Neural cell (in vitro differentiated cells): ENCODE results near the gene VEGFD. TPM values are rescaled to one million over a fixed set of nuclear protein-coding genes. Genes with fewer than 3 reads are reported as not detected.

Source experiments
- H2AFZ ChIP-seq: fragments of 200-600, 300-800 bp; sonication (generic), shearing (Covaris generic); 2 replicates; pipeline ENCODE4 v1.6.0; 2014; ENCODE audit warnings: low read depth, mild to moderate bottlenecking, antibody characterized with exemption, low read length, moderate library complexity
- H3F3A ChIP-seq: fragments of 200-600 bp; shearing (Covaris generic); 2 replicates; pipeline ENCODE4 v1.6.1; 2016; ENCODE audit warnings: mild to moderate bottlenecking, moderate library complexity, mixed read lengths, antibody characterized with exemption, low read length; ENCODE audit not compliant: insufficient read depth, poor library complexity, severe bottlenecking
- H3K27ac ChIP-seq: fragments of 200-600, 300-800 bp; sonication (generic), shearing (Covaris generic); 2 replicates; pipeline ENCODE4 v1.5.1; 2014; ENCODE audit warnings: mild to moderate bottlenecking, low read length, moderate library complexity
- H3K27me3 ChIP-seq: fragments of 300-800, 200-600 bp; sonication (generic), shearing (Covaris generic); 2 replicates; pipeline ENCODE4 v1.6.0; 2014; ENCODE audit warnings: mild to moderate bottlenecking, low read depth, low read length, moderate library complexity; ENCODE audit not compliant: insufficient read depth
- H3K36me3 ChIP-seq: fragments of 300-800, 200-600 bp; sonication (generic), shearing (Covaris generic); 2 replicates; pipeline ENCODE4 v1.5.1; 2014; ENCODE audit warnings: mild to moderate bottlenecking, antibody characterized with exemption, low read length, moderate library complexity; ENCODE audit not compliant: insufficient read depth
- H3K4me2 ChIP-seq: fragments of 300-800, 200-600 bp; sonication (generic), shearing (Covaris generic); 2 replicates; pipeline ENCODE4 v1.6.0; 2014; ENCODE audit warnings: mild to moderate bottlenecking, low read length
- H3K4me3 ChIP-seq: fragments of 300-800, 200-600 bp; sonication (generic), shearing (Covaris generic); 2 replicates; pipeline ENCODE4 v1.5.1; 2014; ENCODE audit warnings: mild to moderate bottlenecking, low read length, moderate library complexity
- H3K79me2 ChIP-seq: fragments of 200-600 bp; shearing (Covaris generic); replicated peaks from 2 replicates; pipeline ENCODE4 v1.6.0; 2014; ENCODE audit warnings: mild to moderate bottlenecking, low read length, moderate library complexity; ENCODE audit not compliant: insufficient read depth
- H3K9ac ChIP-seq: fragments of 300-800, 200-600 bp; sonication (generic), shearing (Covaris generic); 2 replicates; pipeline ENCODE4 v1.6.1; 2016; ENCODE audit warnings: mild to moderate bottlenecking, low read length, mixed read lengths
- H3K9me2 ChIP-seq: fragments of 200-600 bp; shearing (Covaris generic); 2 replicates; pipeline ENCODE4 v1.6.1; 2016; ENCODE audit warnings: mild to moderate bottlenecking, low read length, mixed read lengths; ENCODE audit not compliant: insufficient read depth
- H3K9me3 ChIP-seq: fragments of 200-600, 300-800 bp; sonication (generic), shearing (Covaris generic); 2 replicates; pipeline ENCODE4 v1.6.1; 2016; ENCODE audit warnings: mild to moderate bottlenecking, mixed run types, low read length, moderate library complexity, mixed read lengths
- H4K20me1 ChIP-seq: fragments of 200-600 bp; shearing (Covaris generic); 2 replicates; pipeline ENCODE4 v1.6.1; 2016; ENCODE audit warnings: mild to moderate bottlenecking, mixed run types; ENCODE audit not compliant: insufficient read depth
- CTCF ChIP-seq: fragments of 450-650 bp; IDR thresholded peaks from 2 replicates; pipeline ENCODE4 v1.5.1; 2014; ENCODE audit warnings: antibody characterized with exemption, mild to moderate bottlenecking, moderate library complexity; ENCODE audit not compliant: poor library complexity, severe bottlenecking
- EP300 ChIP-seq: fragments of 450-650 bp; conservative IDR thresholded peaks from 2 replicates; pipeline ENCODE4 v1.6.1; 2014; ENCODE audit warnings: antibody characterized with exemption, mild to moderate bottlenecking, moderate library complexity; ENCODE audit not compliant: poor library complexity, severe bottlenecking
- EZH2 ChIP-seq: fragments of 200-600, 300-800 bp; shearing (Covaris generic), sonication (generic); IDR thresholded peaks from 2 replicates; pipeline ENCODE4 v1.6.1; 2014; ENCODE audit warnings: antibody characterized with exemption, low read length, borderline replicate concordance, mild to moderate bottlenecking; ENCODE audit not compliant: insufficient read depth, poor library complexity, severe bottlenecking
- MXI1 ChIP-seq: fragments of 450-650 bp; conservative IDR thresholded peaks from 2 replicates; pipeline ENCODE4 v1.6.1; 2014; ENCODE audit warnings: antibody characterized with exemption, mild to moderate bottlenecking; ENCODE audit not compliant: poor library complexity, severe bottlenecking
- POLR2AphosphoS5 ChIP-seq: IDR thresholded peaks from 2 replicates; pipeline ENCODE4 v1.6.1; 2012
- RAD21 ChIP-seq: fragments of 450-650 bp; conservative IDR thresholded peaks from 2 replicates; pipeline ENCODE4 v1.6.1; 2014; ENCODE audit warnings: antibody characterized with exemption, mild to moderate bottlenecking, moderate library complexity
- SMC3 ChIP-seq: fragments of 450-650 bp; conservative IDR thresholded peaks from 2 replicates; pipeline ENCODE4 v1.6.1; 2014; ENCODE audit warnings: antibody characterized with exemption, mild to moderate bottlenecking, moderate library complexity; ENCODE audit not compliant: poor library complexity
- TAF1 ChIP-seq: IDR thresholded peaks from 2 replicates; pipeline ENCODE4 v1.6.1; 2012; ENCODE audit warnings: low read depth
- polyA plus RNA-seq: library from polyadenylated mRNA; depleted of rRNA; stranded (reverse); fragments of >200 nt; gene quantifications from 2 replicates; pipeline ENCODE4 v1.2.3, GENCODE V29; 2014
- TF ChIP-seq, protein P1 (sequence below): IDR thresholded peaks from 2 replicates; pipeline ENCODE4 v1.6.1; 2012; ENCODE audit warnings: borderline replicate concordance

The VEGFD gene
- polyA plus RNA-seq, 1 donor from 2014 or later, result not detected

GRCh38 chrX:15350329-15350996 lies 33.8 kb downstream of the VEGFD start:
- no peaks in the 10 kb centered on the region for H4K20me1 ChIP-seq
- H3K9me2 ChIP-seq, result no peaks in the 10 kb centered on the region
- no peaks in the 10 kb centered on the region for H3K36me3 ChIP-seq
- no peaks in the 10 kb centered on the region for H3K9me3 ChIP-seq
- H3K79me2 ChIP-seq, result no peaks in the 10 kb centered on the region
- H3F3A ChIP-seq, result no peaks in the 10 kb centered on the region
- no peak overlapping the region for H3K4me3 ChIP-seq
- no peak overlapping the region for H2AFZ ChIP-seq
- H3K27me3 ChIP-seq, result no peaks in the 10 kb centered on the region
- no peak overlapping the region for H3K9ac ChIP-seq
- H3K4me2 ChIP-seq, result no peak overlapping the region
- no peak overlapping the region for H3K27ac ChIP-seq
- TF ChIP-seq TAF1 (no peak), SMC3 (no peak), POLR2AphosphoS5 (no peak), MXI1 (no peak), EP300 (no peak), EZH2 (no peak), RAD21 (no peak), CTCF (no peak)
- TF ChIP-seq, protein P1, sequence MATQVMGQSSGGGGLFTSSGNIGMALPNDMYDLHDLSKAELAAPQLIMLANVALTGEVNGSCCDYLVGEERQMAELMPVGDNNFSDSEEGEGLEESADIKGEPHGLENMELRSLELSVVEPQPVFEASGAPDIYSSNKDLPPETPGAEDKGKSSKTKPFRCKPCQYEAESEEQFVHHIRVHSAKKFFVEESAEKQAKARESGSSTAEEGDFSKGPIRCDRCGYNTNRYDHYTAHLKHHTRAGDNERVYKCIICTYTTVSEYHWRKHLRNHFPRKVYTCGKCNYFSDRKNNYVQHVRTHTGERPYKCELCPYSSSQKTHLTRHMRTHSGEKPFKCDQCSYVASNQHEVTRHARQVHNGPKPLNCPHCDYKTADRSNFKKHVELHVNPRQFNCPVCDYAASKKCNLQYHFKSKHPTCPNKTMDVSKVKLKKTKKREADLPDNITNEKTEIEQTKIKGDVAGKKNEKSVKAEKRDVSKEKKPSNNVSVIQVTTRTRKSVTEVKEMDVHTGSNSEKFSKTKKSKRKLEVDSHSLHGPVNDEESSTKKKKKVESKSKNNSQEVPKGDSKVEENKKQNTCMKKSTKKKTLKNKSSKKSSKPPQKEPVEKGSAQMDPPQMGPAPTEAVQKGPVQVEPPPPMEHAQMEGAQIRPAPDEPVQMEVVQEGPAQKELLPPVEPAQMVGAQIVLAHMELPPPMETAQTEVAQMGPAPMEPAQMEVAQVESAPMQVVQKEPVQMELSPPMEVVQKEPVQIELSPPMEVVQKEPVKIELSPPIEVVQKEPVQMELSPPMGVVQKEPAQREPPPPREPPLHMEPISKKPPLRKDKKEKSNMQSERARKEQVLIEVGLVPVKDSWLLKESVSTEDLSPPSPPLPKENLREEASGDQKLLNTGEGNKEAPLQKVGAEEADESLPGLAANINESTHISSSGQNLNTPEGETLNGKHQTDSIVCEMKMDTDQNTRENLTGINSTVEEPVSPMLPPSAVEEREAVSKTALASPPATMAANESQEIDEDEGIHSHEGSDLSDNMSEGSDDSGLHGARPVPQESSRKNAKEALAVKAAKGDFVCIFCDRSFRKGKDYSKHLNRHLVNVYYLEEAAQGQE, result no peak

DNA sequence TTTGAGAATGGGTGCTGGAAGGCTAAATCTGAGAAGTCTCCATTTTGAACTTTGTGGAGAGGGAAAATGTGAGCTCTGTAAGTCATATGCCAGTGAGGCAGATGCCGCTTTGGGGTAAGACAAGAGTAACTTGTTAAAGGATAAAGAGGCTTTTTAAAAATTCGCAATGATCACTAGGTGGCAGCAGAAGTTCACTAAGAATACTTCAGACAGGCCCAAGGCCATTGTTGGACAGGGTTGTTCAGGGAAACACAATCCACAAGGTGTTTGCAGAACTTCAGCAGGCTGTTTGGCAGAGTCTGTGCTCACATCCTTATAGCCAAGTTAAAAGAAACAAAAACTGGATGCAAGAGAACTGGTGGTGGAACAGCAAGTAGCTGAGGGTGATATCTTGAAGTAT lies 35.2 kb downstream of the VEGFD start:
- H3K36me3 ChIP-seq, result no peaks in the 10 kb centered on the region
- no peak for TF ChIP-seq TAF1
- TF ChIP-seq CTCF, result peak; percentile 73
- TF ChIP-seq SMC3, result peak; percentile 76
- no peak for TF ChIP-seq MXI1
- peak; percentile 76 for TF ChIP-seq RAD21
- H3K4me2 ChIP-seq, result no peak overlapping the region
- H3K9me3 ChIP-seq, result no peaks in the 10 kb centered on the region
- H4K20me1 ChIP-seq, result no peaks in the 10 kb centered on the region
- no peak overlapping the region for H3K27ac ChIP-seq
- no peaks in the 10 kb centered on the region for H3F3A ChIP-seq
- H3K27me3 ChIP-seq, result no peaks in the 10 kb centered on the region
- H3K9me2 ChIP-seq, result no peaks in the 10 kb centered on the region
- no peak overlapping the region for H3K9ac ChIP-seq
- H3K4me3 ChIP-seq, result no peak overlapping the region
- no peak overlapping the region for H2AFZ ChIP-seq
- no peaks in the 10 kb centered on the region for H3K79me2 ChIP-seq
